Head of caudate nucleus (tissue), 42 donors: ENCODE data around the gene RAB3D.
A peak's percentile ranks its signal among the peaks of the same experiment; 100 is the strongest.
"Not testable (repeated sequence)": the region's sequence is repeated elsewhere in the genome, so short reads cannot be mapped to it uniquely, and the experiment has no call there.

Source experiments
- DNase-seq, 42 donors: peaks; one replicate each; pipeline versions ENCODE4 v3.0.0 to v3.0.0-alpha.2; 2020 to 2021; ENCODE audit warnings: mixed read lengths in 7 of 42
- intact Hi-C: fragments of 100-400 bp; cut with DNase I; formaldehyde crosslinking; loops from one replicate; pipeline ENCODE4 v1.15.0; 2022

The RAB3D gene

GRCh38 chr19:11373885-11374432 is 34.5 kb upstream of the RAB3D start:
- peak in 4 of 42 donors; percentile 15 to 49 (median 27) for DNase-seq
- intact Hi-C loops = loop anchor here (2.0 to 5.0 kb wide), 2 partner anchors 29 to 108 kb away; partner anchors contain the start of gene ELAVL3

GRCh38 chr19:11373166-11373884 is 33.9 kb upstream of the RAB3D start:
- peak; percentile 69 to 98 (median 89) for DNase-seq
- intact Hi-C loops = loop anchor here (5.0 kb wide), 1 partner anchor 109 kb away; the partner anchor contains the start of gene ELAVL3

GRCh38 chr19:11370744-11371143 is 31.3 kb upstream of the RAB3D start:
- DNase-seq = no peak
- intact Hi-C loops = loop anchor here (5.0 kb wide), 1 partner anchor 112 kb away; the partner anchor contains the start of gene ELAVL3

- DNase-seq = no peak
- intact Hi-C loops = no loop called here
These were observed 28.1 kb upstream of the RAB3D start for GRCh38 chr19:11367528-11367927.

GRCh38 chr19:11365557-11366117 is 26.2 kb upstream of the RAB3D start:
- intact Hi-C loops = no loop called here
- DNase-seq = no peak

- DNase-seq = peak in 8 of 42 donors; percentile 22 to 54 (median 41)
- intact Hi-C loops = no loop called here
These were observed 25.5 kb upstream of the RAB3D start for GRCh38 chr19:11364935-11365334.

GRCh38 chr19:11364296-11364904 is 24.9 kb upstream of the RAB3D start:
- no peak for DNase-seq
- intact Hi-C loops = no loop called here

- no peak for DNase-seq
- intact Hi-C loops = no loop called here
These were observed 24.4 kb upstream of the RAB3D start for GRCh38 chr19:11363881-11364280.

GRCh38 chr19:11361771-11362731 is 22.6 kb upstream of the RAB3D start:
- DNase-seq = no peak
- intact Hi-C loops = no loop called here

- intact Hi-C loops = no loop called here
- DNase-seq = no peak
These were observed 21.7 kb upstream of the RAB3D start for GRCh38 chr19:11361037-11361770.

- no peak for DNase-seq
- intact Hi-C loops = no loop called here
These were observed 20.0 kb upstream of the RAB3D start for GRCh38 chr19:11359421-11359820.

- no peak for DNase-seq
- intact Hi-C loops = no loop called here
These were observed 17.5 kb upstream of the RAB3D start for GRCh38 chr19:11356676-11357550.

- intact Hi-C loops = no loop called here
- DNase-seq = no peak
These were observed 16.6 kb upstream of the RAB3D start for GRCh38 chr19:11356074-11356397.

GRCh38 chr19:11355160-11356073 is 16.0 kb upstream of the RAB3D start, which contains the start of gene PLPPR2:
Gene PLPPR2, plus strand, starts transcription at chr19:11355432. Its CDS starts 2,242 bp downstream, at chr19:11357674.
- peak; percentile 87 to 97 (median 93) for DNase-seq
- intact Hi-C loops = no loop called here

- intact Hi-C loops = not testable (repeated sequence)
These were observed 14.6 kb upstream of the RAB3D start for GRCh38 chr19:11354102-11354501.

GRCh38 chr19:11349171-11349570 is 9.7 kb upstream of the RAB3D start:
- DNase-seq = no peak
- intact Hi-C loops = loop anchor here (10.0 kb wide), 1 partner anchor 54 kb away; the partner anchor contains the start of gene TSPAN16

More at GRCh38 chr19:11354102-11354501, 14.6 kb upstream of the RAB3D start:
- not testable (repeated sequence) for DNase-seq
